MM.1S (cell line): ENCODE data around the gene ECHS1.
A peak's percentile ranks its signal among the peaks of the same experiment; 100 is the strongest.

Source experiments
- DNase-seq: peaks from one replicate; pipeline ENCODE4 v3.0.0-alpha.2; 2015
- H2AFZ ChIP-seq: fragments of 300-600 bp; sonication (generic); 2 replicates; pipeline ENCODE4 v1.6.0; 2016; ENCODE audit warnings: antibody characterized with exemption, low read length
- H3F3A ChIP-seq: fragments of 300-600 bp; sonication (generic); 2 replicates; pipeline ENCODE4 v1.6.1; 2016; ENCODE audit warnings: mild to moderate bottlenecking, antibody characterized with exemption, low read length, moderate library complexity, mixed read lengths; ENCODE audit not compliant: insufficient read depth
- H3K27ac ChIP-seq: fragments of 300-600 bp; sonication (generic); 2 replicates; pipeline ENCODE4 v1.5.1; 2016; ENCODE audit warnings: mild to moderate bottlenecking, low read length
- H3K27me3 ChIP-seq: fragments of 300-600 bp; sonication (generic); replicated peaks from 2 replicates; pipeline ENCODE4 v1.6.0; 2016; ENCODE audit warnings: low read length; ENCODE audit not compliant: insufficient read depth
- H3K36me3 ChIP-seq: fragments of 300-600 bp; sonication (generic); replicated peaks from 2 replicates; pipeline ENCODE4 v1.6.1; 2016; ENCODE audit warnings: mild to moderate bottlenecking, low read length, mixed read lengths; ENCODE audit not compliant: insufficient read depth
- H3K4me1 ChIP-seq: fragments of 300-600 bp; sonication (generic); 2 replicates; pipeline ENCODE4 v1.6.1; 2016; ENCODE audit warnings: low read length, mixed read lengths
- H3K4me2 ChIP-seq: fragments of 300-600 bp; sonication (generic); 2 replicates; pipeline ENCODE4 v1.6.0; 2016; ENCODE audit warnings: low read depth, low read length
- H3K4me3 ChIP-seq: fragments of 300-600 bp; sonication (generic); 2 replicates; pipeline ENCODE4 v1.5.1; 2016; ENCODE audit warnings: low read length, mixed read lengths
- H3K79me2 ChIP-seq: fragments of 300-600 bp; sonication (generic); 2 replicates; pipeline ENCODE4 v1.6.1; 2016; ENCODE audit warnings: mixed run types, low read length, mixed read lengths
- H3K9ac ChIP-seq: fragments of 300-600 bp; sonication (generic); 2 replicates; pipeline ENCODE4 v1.6.1; 2016; ENCODE audit warnings: low read length, mixed read lengths
- H3K9me2 ChIP-seq: fragments of 300-600 bp; sonication (generic); replicated peaks from 2 replicates; pipeline ENCODE4 v1.6.1; 2016; ENCODE audit warnings: mild to moderate bottlenecking, low read length, mixed read lengths; ENCODE audit not compliant: insufficient read depth
- H3K9me3 ChIP-seq: fragments of 300-600 bp; sonication (generic); replicated peaks from 2 replicates; pipeline ENCODE4 v1.6.1; 2016; ENCODE audit warnings: mild to moderate bottlenecking, low read length, mixed read lengths; ENCODE audit not compliant: insufficient read depth
- H4K20me1 ChIP-seq: fragments of 300-600 bp; sonication (generic); 2 replicates; pipeline ENCODE4 v1.6.1; 2016; ENCODE audit warnings: mild to moderate bottlenecking, low read length, moderate library complexity, mixed read lengths; ENCODE audit not compliant: insufficient read depth
- EZH2 ChIP-seq: fragments of 300-600 bp; sonication (generic); optimal IDR thresholded peaks from 2 replicates; pipeline ENCODE3; 2017; ENCODE audit warnings: low read depth, mild to moderate bottlenecking, antibody characterized with exemption, low read length, mixed read lengths
- EZH2phosphoT487 ChIP-seq: fragments of 300-600 bp; sonication (generic); IDR thresholded peaks from 2 replicates; pipeline ENCODE4 v1.6.1; 2018; ENCODE audit warnings: antibody characterized with exemption, low read length
- TF ChIP-seq, protein P1 (sequence below): fragments of 300-600 bp; sonication (generic); IDR thresholded peaks from 2 replicates; pipeline ENCODE4 v1.5.1; 2016; ENCODE audit warnings: antibody characterized with exemption, low read length, mixed read lengths

The ECHS1 gene

DNA sequence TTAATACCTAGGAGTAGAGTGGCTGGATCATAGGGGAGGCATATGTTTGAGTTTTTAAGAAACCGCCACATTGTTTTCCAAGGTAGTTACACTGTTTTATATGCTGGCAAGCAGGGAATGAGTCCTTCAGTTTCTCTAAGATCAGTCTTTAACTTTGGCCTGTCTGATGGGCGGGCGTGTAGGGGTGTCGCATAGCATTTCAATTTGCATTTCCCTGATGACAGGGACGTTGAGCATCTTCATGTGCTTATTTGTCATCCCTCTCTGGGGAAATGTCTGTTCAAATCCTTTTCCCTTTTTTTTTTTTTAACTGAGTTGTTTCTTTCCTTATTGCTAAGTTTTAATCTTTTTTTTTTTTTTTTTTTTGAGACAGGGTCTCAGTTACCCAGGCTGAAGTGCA, 30.6 kb upstream of the ECHS1 start:
- H3K36me3 ChIP-seq = peaks cover 12% of the 10 kb centered on the region; the same call in 1 of the 2 replicates
- no peaks in the 10 kb centered on the region for H4K20me1 ChIP-seq
- H3K4me3 ChIP-seq = no peak overlapping the region
- no peak for DNase-seq
- H3K79me2 ChIP-seq = peaks cover 67% of the 10 kb centered on the region
- H3K9ac ChIP-seq = no peak overlapping the region
- H3K9me3 ChIP-seq = no peaks in the 10 kb centered on the region
- no peaks in the 10 kb centered on the region for H3K27me3 ChIP-seq
- H3F3A ChIP-seq = peaks cover 19% of the 10 kb centered on the region
- H3K4me2 ChIP-seq = no peak overlapping the region
- H3K4me1 ChIP-seq = peaks cover 29% of the 10 kb centered on the region
- TF ChIP-seq, protein P1, sequence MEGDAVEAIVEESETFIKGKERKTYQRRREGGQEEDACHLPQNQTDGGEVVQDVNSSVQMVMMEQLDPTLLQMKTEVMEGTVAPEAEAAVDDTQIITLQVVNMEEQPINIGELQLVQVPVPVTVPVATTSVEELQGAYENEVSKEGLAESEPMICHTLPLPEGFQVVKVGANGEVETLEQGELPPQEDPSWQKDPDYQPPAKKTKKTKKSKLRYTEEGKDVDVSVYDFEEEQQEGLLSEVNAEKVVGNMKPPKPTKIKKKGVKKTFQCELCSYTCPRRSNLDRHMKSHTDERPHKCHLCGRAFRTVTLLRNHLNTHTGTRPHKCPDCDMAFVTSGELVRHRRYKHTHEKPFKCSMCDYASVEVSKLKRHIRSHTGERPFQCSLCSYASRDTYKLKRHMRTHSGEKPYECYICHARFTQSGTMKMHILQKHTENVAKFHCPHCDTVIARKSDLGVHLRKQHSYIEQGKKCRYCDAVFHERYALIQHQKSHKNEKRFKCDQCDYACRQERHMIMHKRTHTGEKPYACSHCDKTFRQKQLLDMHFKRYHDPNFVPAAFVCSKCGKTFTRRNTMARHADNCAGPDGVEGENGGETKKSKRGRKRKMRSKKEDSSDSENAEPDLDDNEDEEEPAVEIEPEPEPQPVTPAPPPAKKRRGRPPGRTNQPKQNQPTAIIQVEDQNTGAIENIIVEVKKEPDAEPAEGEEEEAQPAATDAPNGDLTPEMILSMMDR = no peak
- no peak for TF ChIP-seq EZH2
- no peak for TF ChIP-seq EZH2phosphoT487
- no peaks in the 10 kb centered on the region for H3K9me2 ChIP-seq
- H2AFZ ChIP-seq = no peak overlapping the region
- H3K27ac ChIP-seq = no peak overlapping the region

DNA sequence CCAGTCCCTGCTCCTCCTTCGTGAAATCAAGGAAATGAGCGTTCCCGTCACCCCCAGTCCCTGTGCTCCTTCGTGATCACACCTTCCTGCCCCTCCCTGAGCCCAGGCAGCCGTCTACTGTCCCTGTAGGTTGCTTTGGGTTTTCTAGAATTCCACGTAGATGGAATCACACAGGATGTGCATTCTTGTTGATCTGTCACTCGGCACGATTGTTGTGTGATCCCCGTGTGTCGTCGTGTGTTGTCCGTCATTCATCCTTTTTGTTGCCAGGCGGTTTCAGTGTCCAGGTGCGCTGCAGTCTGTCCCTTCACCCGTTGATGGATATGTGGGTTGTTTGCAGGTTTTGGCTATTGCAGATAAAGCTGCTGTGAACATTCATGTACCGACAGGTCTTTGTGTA, 30.2 kb upstream of the ECHS1 start:
- no peak overlapping the region for H3K27ac ChIP-seq
- no peak overlapping the region for H3K9ac ChIP-seq
- no peak for DNase-seq
- H3K9me2 ChIP-seq = no peaks in the 10 kb centered on the region
- TF ChIP-seq, protein P1 = no peak
- no peak for TF ChIP-seq EZH2
- no peak for TF ChIP-seq EZH2phosphoT487
- H3F3A ChIP-seq = peaks cover 19% of the 10 kb centered on the region
- peaks cover 12% of the 10 kb centered on the region; the same call in 1 of the 2 replicates for H3K36me3 ChIP-seq
- H3K9me3 ChIP-seq = no peaks in the 10 kb centered on the region
- peaks cover 29% of the 10 kb centered on the region for H3K4me1 ChIP-seq
- H4K20me1 ChIP-seq = no peaks in the 10 kb centered on the region
- H3K79me2 ChIP-seq = peaks cover 67% of the 10 kb centered on the region
- H3K4me3 ChIP-seq = no peak overlapping the region
- H3K27me3 ChIP-seq = no peaks in the 10 kb centered on the region
- H3K4me2 ChIP-seq = no peak overlapping the region
- no peak overlapping the region for H2AFZ ChIP-seq

DNA sequence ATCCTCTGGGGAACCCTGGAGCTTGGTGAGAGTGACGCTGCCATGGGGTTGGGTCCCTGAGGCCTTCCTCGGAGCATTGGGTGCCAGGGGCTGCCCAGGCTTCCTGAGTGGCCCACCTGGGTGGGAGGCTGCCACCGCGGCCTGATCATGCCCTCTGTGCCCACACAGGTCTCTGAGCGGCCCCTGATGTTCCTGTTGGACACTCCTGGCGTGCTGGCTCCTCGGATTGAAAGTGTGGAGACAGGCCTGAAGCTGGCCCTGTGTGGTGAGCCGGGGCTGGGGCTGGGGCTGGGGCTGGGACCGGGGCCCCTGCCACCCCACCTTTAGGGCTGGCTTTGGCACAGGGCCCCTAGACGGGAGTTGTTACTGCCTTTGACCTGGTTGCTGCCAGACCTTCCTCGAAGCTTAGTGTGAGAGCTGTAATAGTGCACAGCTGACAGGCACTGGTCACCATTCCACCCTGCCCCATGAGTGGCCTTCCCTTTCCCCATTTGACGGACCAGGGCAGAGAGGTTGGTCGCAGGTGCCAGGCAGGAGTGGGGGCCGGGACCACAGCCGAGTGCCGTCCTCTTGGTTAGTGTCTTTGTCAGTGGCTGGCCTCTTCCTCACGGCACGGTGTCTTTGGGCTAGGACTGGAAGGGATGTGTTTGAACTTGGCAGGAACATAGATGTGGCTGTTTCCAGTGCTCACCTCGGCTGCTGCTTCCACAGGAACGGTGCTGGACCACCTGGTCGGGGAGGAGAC, 29.0 kb upstream of the ECHS1 start:
- H3K9me2 ChIP-seq = no peaks in the 10 kb centered on the region
- H2AFZ ChIP-seq = no peak overlapping the region
- H3K9ac ChIP-seq = no peak overlapping the region
- no peaks in the 10 kb centered on the region for H3K9me3 ChIP-seq
- peak overlapping the region; percentile 52; the same call in 1 of the 2 replicates for H3K4me3 ChIP-seq
- no peaks in the 10 kb centered on the region for H3K27me3 ChIP-seq
- H4K20me1 ChIP-seq = no peaks in the 10 kb centered on the region
- TF ChIP-seq, protein P1 = no peak
- no peak for TF ChIP-seq EZH2
- TF ChIP-seq EZH2phosphoT487 = no peak
- DNase-seq = no peak
- peak overlapping the region; percentile 94; the same call in 1 of the 2 replicates for H3K4me2 ChIP-seq
- H3K36me3 ChIP-seq = peaks cover 12% of the 10 kb centered on the region
- peaks cover 29% of the 10 kb centered on the region for H3K4me1 ChIP-seq
- H3F3A ChIP-seq = peaks cover 19% of the 10 kb centered on the region
- peak overlapping the region; percentile 86; the same call in 1 of the 2 replicates for H3K27ac ChIP-seq
- peaks cover 61% of the 10 kb centered on the region for H3K79me2 ChIP-seq
